Activated CD8-positive, alpha-beta T cell treated with anti-CD3 and anti-CD28 coated beads, Interleukin-2, amount 10 ng/mL, durations not matched to agents 7 days and 5 days (primary cell): ENCODE data around the gene TSPAN11. TPM values are rescaled to one million over a fixed set of nuclear protein-coding genes. Genes with fewer than 3 reads are reported as not detected.

Experiments used
- ATAC-seq: fragments of 150-1000 bp; cut with Tn5 transposase; one replicate; pipeline ENCODE4 v1.10.0; 2021; ENCODE audit warnings: moderate library complexity
- CTCF ChIA-PET: fragments of 350-600 bp; sonication (Branson Sonifier 250); formaldehyde crosslinking; loops from one replicate; lab custom pipeline; 2021; ENCODE audit warnings: antibody characterized with exemption; lab: Charles Lee
- POLR2A ChIA-PET: fragments of 350-600 bp; sonication (Branson Sonifier 250); formaldehyde crosslinking; loops from one replicate; lab custom pipeline; 2021; ENCODE audit warnings: antibody characterized with exemption; lab: Charles Lee
- DNase-seq: peaks from one replicate; pipeline ENCODE4 v3.0.0-alpha.2; 2020
- H3K27ac Mint-ChIP-seq: one replicate; pipeline ENCODE4 v1.8.0; 2021; ENCODE audit warnings: mild to moderate bottlenecking, mixed read lengths
- H3K27me3 Mint-ChIP-seq: one replicate; pipeline ENCODE4 v1.8.0; 2021; ENCODE audit warnings: low read depth, mixed read lengths
- H3K36me3 Mint-ChIP-seq: one replicate; pipeline ENCODE4 v1.8.0; 2021; ENCODE audit warnings: low read depth, mixed read lengths
- H3K4me1 Mint-ChIP-seq: one replicate; pipeline ENCODE4 v1.8.0; 2021; ENCODE audit warnings: low read depth, mixed read lengths
- H3K4me3 Mint-ChIP-seq: one replicate; pipeline ENCODE4 v1.8.0; 2021; ENCODE audit warnings: mild to moderate bottlenecking, mixed read lengths
- H3K9me3 Mint-ChIP-seq: one replicate; pipeline ENCODE4 v1.8.0; 2022; ENCODE audit warnings: mixed read lengths; ENCODE audit not compliant: insufficient read depth
- total RNA-seq, 2 experiments: library from RNA; stranded (reverse); gene quantifications; one replicate each; pipeline ENCODE4 v1.2.3, GENCODE V29; 2021

The TSPAN11 gene
- total RNA-seq, 2 experiments from 2014 or later: not detected

GRCh38 chr12:30923057-30923456 lies 3.5 kb upstream of the TSPAN11 start:
- ATAC-seq: no peak
- CTCF ChIA-PET: no interaction called here
- no peaks in the 10 kb centered on the region for H3K4me1 Mint-ChIP-seq
- no peaks in the 10 kb centered on the region for H3K9me3 Mint-ChIP-seq
- H3K36me3 Mint-ChIP-seq: no peaks in the 10 kb centered on the region
- no peak for DNase-seq
- POLR2A ChIA-PET: no interaction called here
- H3K4me3 Mint-ChIP-seq: no peak overlapping the region
- no peak overlapping the region for H3K27ac Mint-ChIP-seq
- peaks cover 41% of the 10 kb centered on the region for H3K27me3 Mint-ChIP-seq

GRCh38 chr12:30925607-30926242 lies 823 bp upstream of the TSPAN11 start:
- Mint-ChIP-seq H3K27me3 (peaks cover 54% of the 10 kb centered on the region), H3K4me3 (no peak overlapping the region), H3K4me1 (no peaks in the 10 kb centered on the region), H3K9me3 (no peaks in the 10 kb centered on the region), H3K27ac (no peak overlapping the region), H3K36me3 (no peaks in the 10 kb centered on the region)
- DNase-seq (no peak), ATAC-seq (no peak)
- ChIA-PET CTCF (no interaction called here), POLR2A (no interaction called here)

- ATAC-seq (no peak), DNase-seq (no peak)
- H3K36me3 Mint-ChIP-seq: no peaks in the 10 kb centered on the region
- ChIA-PET POLR2A (no interaction called here), CTCF (interaction anchor here (1.4 kb wide), 1 partner anchor 75 kb away, joined by 4 read pairs; no protein-coding TSS in a partner anchor)
- H3K9me3 Mint-ChIP-seq: no peaks in the 10 kb centered on the region
- no peaks in the 10 kb centered on the region for H3K4me1 Mint-ChIP-seq
- H3K27ac Mint-ChIP-seq: no peak overlapping the region
- no peak overlapping the region for H3K4me3 Mint-ChIP-seq
- H3K27me3 Mint-ChIP-seq: peaks cover 51% of the 10 kb centered on the region
Measured at GRCh38 chr12:30927222-30927611, 669 bp downstream of the TSPAN11 start.

- Mint-ChIP-seq H3K4me1 (no peaks in the 10 kb centered on the region), H3K36me3 (no peaks in the 10 kb centered on the region), H3K4me3 (no peak overlapping the region), H3K27ac (no peak overlapping the region), H3K27me3 (peaks cover 47% of the 10 kb centered on the region), H3K9me3 (no peaks in the 10 kb centered on the region)
- DNase-seq (no peak), ATAC-seq (no peak)
- POLR2A ChIA-PET: no interaction called here
- CTCF ChIA-PET: no interaction called here
Measured at GRCh38 chr12:30928356-30929244, 2.1 kb downstream of the TSPAN11 start.

- H3K4me3 Mint-ChIP-seq: no peak overlapping the region
- DNase-seq (no peak), ATAC-seq (no peak)
- POLR2A ChIA-PET: no interaction called here
- no peak overlapping the region for H3K27ac Mint-ChIP-seq
- CTCF ChIA-PET: interaction anchor here (1.3 kb wide), 1 partner anchor 84 kb away, joined by 3 read pairs; no protein-coding TSS in a partner anchor
- no peaks in the 10 kb centered on the region for H3K4me1 Mint-ChIP-seq
- no peaks in the 10 kb centered on the region for H3K9me3 Mint-ChIP-seq
- H3K27me3 Mint-ChIP-seq: peaks cover 35% of the 10 kb centered on the region
- H3K36me3 Mint-ChIP-seq: no peaks in the 10 kb centered on the region
Measured at GRCh38 chr12:30930238-30930637, 3.7 kb downstream of the TSPAN11 start.

GRCh38 chr12:30930641-30931040 lies 4.1 kb downstream of the TSPAN11 start:
- ATAC-seq (no peak), DNase-seq (no peak)
- no peaks in the 10 kb centered on the region for H3K4me1 Mint-ChIP-seq

GRCh38 chr12:30932881-30933280 lies 6.3 kb downstream of the TSPAN11 start:
- no peak overlapping the region for H3K4me3 Mint-ChIP-seq
- H3K27ac Mint-ChIP-seq: no peak overlapping the region
- ATAC-seq: no peak
- no peaks in the 10 kb centered on the region for H3K36me3 Mint-ChIP-seq
- POLR2A ChIA-PET: no interaction called here
- DNase-seq: no peak
- H3K27me3 Mint-ChIP-seq: peaks cover 18% of the 10 kb centered on the region
- CTCF ChIA-PET: no interaction called here
- H3K9me3 Mint-ChIP-seq: no peaks in the 10 kb centered on the region
- H3K4me1 Mint-ChIP-seq: no peaks in the 10 kb centered on the region

More at GRCh38 chr12:30930641-30931040, 4.1 kb downstream of the TSPAN11 start:
- Mint-ChIP-seq H3K27me3 (peaks cover 31% of the 10 kb centered on the region), H3K27ac (no peak overlapping the region), H3K9me3 (no peaks in the 10 kb centered on the region), H3K4me3 (no peak overlapping the region), H3K36me3 (no peaks in the 10 kb centered on the region)
- ChIA-PET CTCF (interaction anchor here (1.3 kb wide), 1 partner anchor 84 kb away, joined by 3 read pairs; no protein-coding TSS in a partner anchor), POLR2A (interaction anchor here (0.5 kb wide), 1 partner anchor 68 kb away, joined by 3 read pairs; no protein-coding TSS in a partner anchor)

GRCh38 chr12:30934811-30935210 lies 8.3 kb downstream of the TSPAN11 start:
- no peak for ATAC-seq
- H3K4me3 Mint-ChIP-seq: no peak overlapping the region
- H3K9me3 Mint-ChIP-seq: no peaks in the 10 kb centered on the region
- no peak for DNase-seq
- peaks cover 7% of the 10 kb centered on the region for H3K27me3 Mint-ChIP-seq
- H3K36me3 Mint-ChIP-seq: no peaks in the 10 kb centered on the region
- H3K4me1 Mint-ChIP-seq: no peaks in the 10 kb centered on the region
- H3K27ac Mint-ChIP-seq: no peak overlapping the region
- ChIA-PET POLR2A (no interaction called here), CTCF (no interaction called here)

- Mint-ChIP-seq H3K27ac (no peak overlapping the region), H3K4me3 (no peak overlapping the region), H3K27me3 (peaks cover 3% of the 10 kb centered on the region), H3K36me3 (no peaks in the 10 kb centered on the region), H3K9me3 (no peaks in the 10 kb centered on the region), H3K4me1 (no peaks in the 10 kb centered on the region)
- no peak for DNase-seq
- CTCF ChIA-PET: no interaction called here
- POLR2A ChIA-PET: no interaction called here
- no peak for ATAC-seq
Measured at GRCh38 chr12:30936036-30936435, 9.5 kb downstream of the TSPAN11 start.

GRCh38 chr12:30939234-30939633 lies 12.7 kb downstream of the TSPAN11 start:
- no peaks in the 10 kb centered on the region for H3K4me1 Mint-ChIP-seq
- no peak for ATAC-seq
- POLR2A ChIA-PET: no interaction called here

GRCh38 chr12:30942486-30942885 lies 15.9 kb downstream of the TSPAN11 start:
- CTCF ChIA-PET: no interaction called here
- Mint-ChIP-seq H3K27ac (no peak overlapping the region), H3K27me3 (peaks cover 3% of the 10 kb centered on the region), H3K4me3 (no peak overlapping the region), H3K4me1 (no peaks in the 10 kb centered on the region), H3K36me3 (no peaks in the 10 kb centered on the region), H3K9me3 (no peaks in the 10 kb centered on the region)
- DNase-seq: no peak
- no peak for ATAC-seq
- POLR2A ChIA-PET: no interaction called here

More at GRCh38 chr12:30939234-30939633, 12.7 kb downstream of the TSPAN11 start:
- Mint-ChIP-seq H3K9me3 (no peaks in the 10 kb centered on the region), H3K36me3 (no peaks in the 10 kb centered on the region), H3K4me3 (no peak overlapping the region), H3K27me3 (peaks cover 3% of the 10 kb centered on the region), H3K27ac (no peak overlapping the region)
- CTCF ChIA-PET: no interaction called here
- DNase-seq: no peak

GRCh38 chr12:30942936-30943335 lies 16.4 kb downstream of the TSPAN11 start:
- Mint-ChIP-seq H3K27me3 (peaks cover 3% of the 10 kb centered on the region), H3K4me1 (no peaks in the 10 kb centered on the region), H3K36me3 (no peaks in the 10 kb centered on the region), H3K4me3 (no peak overlapping the region), H3K9me3 (no peaks in the 10 kb centered on the region), H3K27ac (no peak overlapping the region)
- DNase-seq (no peak), ATAC-seq (no peak)
- ChIA-PET POLR2A (no interaction called here), CTCF (no interaction called here)
